ENCODE measurements around the gene AOAH.

- no peak for TF ChIP-seq CTCF (conservative IDR thresholded peaks at IDR 0.05; ENCODE audit: low read depth, low read length)
- TF ChIP-seq EZH2 (IDR thresholded peaks at IDR 0.05; ENCODE audit: borderline replicate concordance, low read depth, low read length, poor library complexity, severe bottlenecking): no peak
Observed at GRCh38 chr7:36633377-36633776, 90.9 kb downstream of the AOAH start.
